ENCODE data around the gene PRKAR2A.
A peak's percentile ranks its signal among the peaks of the same experiment; 100 is the strongest.
"Not testable (repeated sequence)": the region's sequence is repeated elsewhere in the genome, so short reads cannot be mapped to it uniquely, and the experiment has no call there.

The PRKAR2A gene

GRCh38 chr3:48738926-48739616 is 108.6 kb downstream of the PRKAR2A start:
- Mint-ChIP-seq H3K9me3 (no peaks in the 10 kb centered on the region), H3K27ac (no peak overlapping the region), H3K36me3 (no peaks in the 10 kb centered on the region), H3K4me1 (peaks cover 20% of the 10 kb centered on the region), H3K27me3 (no peaks in the 10 kb centered on the region), H3K4me3 (no peak overlapping the region)
- ATAC-seq, result no peak

- Mint-ChIP-seq H3K27ac (no peak overlapping the region), H3K27me3 (no peaks in the 10 kb centered on the region), H3K36me3 (no peaks in the 10 kb centered on the region), H3K4me1 (peaks cover 20% of the 10 kb centered on the region), H3K9me3 (no peaks in the 10 kb centered on the region), H3K4me3 (no peak overlapping the region)
- ATAC-seq, result no peak
Measured at GRCh38 chr3:48738144-48738536, 109.5 kb downstream of the PRKAR2A start.

GRCh38 chr3:48735075-48735767 is 112.5 kb downstream of the PRKAR2A start:
- ATAC-seq, H3K4me3 Mint-ChIP-seq, H3K36me3 Mint-ChIP-seq, H3K27me3 Mint-ChIP-seq, H3K9me3 Mint-ChIP-seq, H3K27ac Mint-ChIP-seq: not testable (repeated sequence)
- H3K4me1 Mint-ChIP-seq, result peaks cover 18% of the 10 kb centered on the region

GRCh38 chr3:48734541-48734940 is 113.1 kb downstream of the PRKAR2A start:
- not testable (repeated sequence) for ATAC-seq, H3K9me3 Mint-ChIP-seq, H3K4me3 Mint-ChIP-seq, H3K27me3 Mint-ChIP-seq, H3K27ac Mint-ChIP-seq, H3K36me3 Mint-ChIP-seq
- peaks cover 11% of the 10 kb centered on the region for H3K4me1 Mint-ChIP-seq

GRCh38 chr3:48733752-48734518 is 113.7 kb downstream of the PRKAR2A start:
- H3K4me1 Mint-ChIP-seq, result peaks cover 10% of the 10 kb centered on the region
- H3K27ac Mint-ChIP-seq, H3K4me3 Mint-ChIP-seq, H3K27me3 Mint-ChIP-seq, H3K36me3 Mint-ChIP-seq, ATAC-seq, H3K9me3 Mint-ChIP-seq: not testable (repeated sequence)

- no peak overlapping the region for H3K4me3 Mint-ChIP-seq
- no peak for ATAC-seq
- H3K36me3 Mint-ChIP-seq, result no peaks in the 10 kb centered on the region
- H3K9me3 Mint-ChIP-seq, result peaks cover 4% of the 10 kb centered on the region
- no peak overlapping the region for H3K27ac Mint-ChIP-seq
- no peaks in the 10 kb centered on the region for H3K4me1 Mint-ChIP-seq
- no peaks in the 10 kb centered on the region for H3K27me3 Mint-ChIP-seq
Measured at GRCh38 chr3:48727511-48727910, 120.2 kb downstream of the PRKAR2A start.

- H3K36me3 Mint-ChIP-seq, H3K4me3 Mint-ChIP-seq, H3K4me1 Mint-ChIP-seq, H3K27ac Mint-ChIP-seq, H3K9me3 Mint-ChIP-seq, H3K27me3 Mint-ChIP-seq, ATAC-seq: not testable (repeated sequence)
Measured at GRCh38 chr3:48725185-48725855, 122.4 kb downstream of the PRKAR2A start.

- Mint-ChIP-seq H3K4me3 (no peak overlapping the region), H3K27me3 (no peaks in the 10 kb centered on the region), H3K27ac (no peak overlapping the region), H3K9me3 (peaks cover 4% of the 10 kb centered on the region), H3K4me1 (no peaks in the 10 kb centered on the region), H3K36me3 (no peaks in the 10 kb centered on the region)
- no peak for ATAC-seq
Measured at GRCh38 chr3:48723725-48724124, 123.9 kb downstream of the PRKAR2A start.

GRCh38 chr3:48723293-48723692 is 124.4 kb downstream of the PRKAR2A start:
- H3K36me3 Mint-ChIP-seq, H3K4me1 Mint-ChIP-seq, ATAC-seq, H3K9me3 Mint-ChIP-seq, H3K27me3 Mint-ChIP-seq, H3K4me3 Mint-ChIP-seq, H3K27ac Mint-ChIP-seq: not testable (repeated sequence)

GRCh38 chr3:48716982-48717746 is 130.5 kb downstream of the PRKAR2A start, which contains the start of gene IP6K2:
IP6K2 (minus strand) TSS chr3:48717221; CDS start chr3:48695291, 21,930 bp downstream.
- H3K27ac Mint-ChIP-seq, result peak within 1 kb of the TSS; percentile 91
- H3K4me1 Mint-ChIP-seq, result peaks cover 31% of the 10 kb centered on the region
- peak within 1 kb of the TSS; percentile 89 for H3K4me3 Mint-ChIP-seq
- no peaks in the 10 kb centered on the region for H3K9me3 Mint-ChIP-seq
- H3K27me3 Mint-ChIP-seq, result no peaks in the 10 kb centered on the region
- peak; percentile 100 for ATAC-seq
- peaks cover 11% of the 10 kb centered on the region for H3K36me3 Mint-ChIP-seq

- peaks cover 35% of the 10 kb centered on the region for H3K4me1 Mint-ChIP-seq
- peaks cover 15% of the 10 kb centered on the region for H3K36me3 Mint-ChIP-seq
- H3K27ac Mint-ChIP-seq, result peak overlapping the region; percentile 91
- ATAC-seq, result no peak
- H3K27me3 Mint-ChIP-seq, result no peaks in the 10 kb centered on the region
- peak overlapping the region; percentile 89 for H3K4me3 Mint-ChIP-seq
- H3K9me3 Mint-ChIP-seq, result no peaks in the 10 kb centered on the region
Measured at GRCh38 chr3:48716508-48716981, 131.1 kb downstream of the PRKAR2A start.

GRCh38 chr3:48715174-48715800 is 132.4 kb downstream of the PRKAR2A start:
- peak overlapping the region; percentile 91 for H3K27ac Mint-ChIP-seq
- no peaks in the 10 kb centered on the region for H3K9me3 Mint-ChIP-seq
- peaks cover 24% of the 10 kb centered on the region for H3K36me3 Mint-ChIP-seq
- H3K4me1 Mint-ChIP-seq, result peaks cover 44% of the 10 kb centered on the region
- ATAC-seq, result no peak
- H3K4me3 Mint-ChIP-seq, result peak overlapping the region; percentile 89
- no peaks in the 10 kb centered on the region for H3K27me3 Mint-ChIP-seq

- Mint-ChIP-seq H3K36me3 (peaks cover 24% of the 10 kb centered on the region), H3K27ac (no peak overlapping the region), H3K4me3 (no peak overlapping the region), H3K9me3 (no peaks in the 10 kb centered on the region), H3K4me1 (peaks cover 50% of the 10 kb centered on the region), H3K27me3 (no peaks in the 10 kb centered on the region)
- no peak for ATAC-seq
Measured at GRCh38 chr3:48711727-48712126, 135.9 kb downstream of the PRKAR2A start.

- Mint-ChIP-seq H3K36me3 (peaks cover 23% of the 10 kb centered on the region), H3K4me3 (no peak overlapping the region), H3K9me3 (no peaks in the 10 kb centered on the region), H3K27ac (peak overlapping the region; percentile 63), H3K4me1 (peaks cover 43% of the 10 kb centered on the region), H3K27me3 (no peaks in the 10 kb centered on the region)
- ATAC-seq, result no peak
Measured at GRCh38 chr3:48709051-48709461, 138.6 kb downstream of the PRKAR2A start.
